GM12892 (cell line): ENCODE results near the gene BORCS5.

Experiments used
- DNase-seq: peaks from one replicate; pipeline ENCODE4 v3.0.0; 2011; ENCODE audit not compliant: insufficient read length
- FAIRE-seq: peaks from 2 replicates; lab custom pipeline; 2011; peaks lifted over from hg19 to GRCh38; lab: Jason Lieb, UNC
- POLR2A ChIP-seq: IDR thresholded peaks from 2 replicates; pipeline ENCODE4 v1.6.1; 2011; ENCODE audit warnings: low read depth, low read length, control low read depth
- POLR2AphosphoS5 ChIP-seq: IDR thresholded peaks from 2 replicates; pipeline ENCODE4 v1.6.1; 2011; ENCODE audit warnings: low read depth, low read length, control low read depth
- TAF1 ChIP-seq: IDR thresholded peaks from 2 replicates; pipeline ENCODE4 v1.6.1; 2011; ENCODE audit warnings: low read depth, mild to moderate bottlenecking, control low read depth, low read length, borderline replicate concordance

Gene BORCS5

GRCh38 chr12:12445165-12445881 lies 88.4 kb downstream of the BORCS5 start:
- FAIRE-seq (no peak), DNase-seq (no peak)
- no peak for TF ChIP-seq POLR2A
- no peak for TF ChIP-seq TAF1

- DNase-seq (no peak), FAIRE-seq (no peak)
- TF ChIP-seq POLR2A (no peak), TAF1 (no peak), POLR2AphosphoS5 (no peak)
These were observed 89.0 kb downstream of the BORCS5 start for GRCh38 chr12:12445882-12446181.

- no peak for DNase-seq
These were observed 89.9 kb downstream of the BORCS5 start for GRCh38 chr12:12446786-12447185.

GRCh38 chr12:12447236-12447635 lies 90.4 kb downstream of the BORCS5 start:
- FAIRE-seq (no peak), DNase-seq (no peak)
- no peak for TF ChIP-seq TAF1
- no peak for TF ChIP-seq POLR2AphosphoS5
- TF ChIP-seq POLR2A, result no peak

More at GRCh38 chr12:12446786-12447185, 89.9 kb downstream of the BORCS5 start:
- no peak for FAIRE-seq
- TF ChIP-seq TAF1 (no peak), POLR2AphosphoS5 (no peak), POLR2A (no peak)

- FAIRE-seq, result no peak
- TF ChIP-seq TAF1, result no peak
- TF ChIP-seq POLR2AphosphoS5, result no peak
- no peak for TF ChIP-seq POLR2A
These were observed 91.0 kb downstream of the BORCS5 start for GRCh38 chr12:12447837-12448236.

GRCh38 chr12:12449533-12450025 lies 92.7 kb downstream of the BORCS5 start:
- DNase-seq, result no peak

More at GRCh38 chr12:12447837-12448236, 91.0 kb downstream of the BORCS5 start:
- no peak for DNase-seq

GRCh38 chr12:12450043-12450471 lies 93.2 kb downstream of the BORCS5 start:
- TF ChIP-seq POLR2AphosphoS5 (no peak), TAF1 (no peak), POLR2A (no peak)
- DNase-seq, result no peak
- FAIRE-seq, result no peak

More at GRCh38 chr12:12449533-12450025, 92.7 kb downstream of the BORCS5 start:
- no peak for TF ChIP-seq POLR2AphosphoS5
- no peak for TF ChIP-seq TAF1
- TF ChIP-seq POLR2A, result no peak
- FAIRE-seq, result no peak

- DNase-seq, result no peak
- TF ChIP-seq POLR2AphosphoS5 (no peak), POLR2A (no peak), TAF1 (no peak)
- no peak for FAIRE-seq
These were observed 94.2 kb downstream of the BORCS5 start for GRCh38 chr12:12451098-12451497.

GRCh38 chr12:12452326-12452902 lies 95.5 kb downstream of the BORCS5 start:
- no peak for TF ChIP-seq POLR2A
- TF ChIP-seq POLR2AphosphoS5, result no peak
- no peak for TF ChIP-seq TAF1
- DNase-seq (no peak), FAIRE-seq (no peak)

- DNase-seq (no peak), FAIRE-seq (no peak)
- TF ChIP-seq TAF1 (no peak), POLR2A (no peak), POLR2AphosphoS5 (no peak)
These were observed 96.8 kb downstream of the BORCS5 start for GRCh38 chr12:12453635-12454034.

GRCh38 chr12:12454315-12454714 lies 97.4 kb downstream of the BORCS5 start:
- DNase-seq, result no peak
- no peak for FAIRE-seq
- no peak for TF ChIP-seq POLR2AphosphoS5
- TF ChIP-seq TAF1, result no peak
- TF ChIP-seq POLR2A, result no peak

- TF ChIP-seq POLR2AphosphoS5, result no peak
- no peak for TF ChIP-seq TAF1
- TF ChIP-seq POLR2A, result no peak
- FAIRE-seq (no peak), DNase-seq (no peak)
These were observed 99.8 kb downstream of the BORCS5 start for GRCh38 chr12:12456637-12457036.
